Activated naive CD8-positive, alpha-beta T cell treated with anti-CD3 and anti-CD28 coated beads, Interleukin-2, amount 10 ng/mL, durations not matched to agents 7 days and 5 days (primary cell): Measurements from ENCODE around the gene MXRA7. TPM values are rescaled to one million over a fixed set of nuclear protein-coding genes. Genes with fewer than 3 reads are reported as not detected.
"Not testable (repeated sequence)": the region's sequence is repeated elsewhere in the genome, so short reads cannot be mapped to it uniquely, and the experiment has no call there.

Experiments
- ATAC-seq: fragments of 150-1000 bp; cut with Tn5 transposase; one replicate; pipeline ENCODE4 v1.10.0; 2021; ENCODE audit warnings: low read depth, moderate library complexity
- POLR2A ChIA-PET: fragments of 350-600 bp; sonication (Branson Sonifier 250); formaldehyde crosslinking; loops from one replicate; lab custom pipeline; 2021; ENCODE audit warnings: antibody characterized with exemption; lab: Charles Lee
- DNase-seq: peaks from one replicate; pipeline ENCODE4 v3.0.0; 2021
- H3K27ac Mint-ChIP-seq: one replicate; pipeline ENCODE4 v1.8.0; 2022; ENCODE audit warnings: mild to moderate bottlenecking, mixed read lengths
- H3K27me3 Mint-ChIP-seq: one replicate; pipeline ENCODE4 v1.8.0; 2022; ENCODE audit warnings: mild to moderate bottlenecking, moderate library complexity, mixed read lengths
- H3K36me3 Mint-ChIP-seq: one replicate; pipeline ENCODE4 v1.8.0; 2021; ENCODE audit warnings: mild to moderate bottlenecking, mixed read lengths
- H3K4me1 Mint-ChIP-seq: one replicate; pipeline ENCODE4 v1.8.0; 2021; ENCODE audit warnings: mixed read lengths
- H3K4me3 Mint-ChIP-seq: one replicate; pipeline ENCODE4 v1.8.0; 2022; ENCODE audit warnings: mild to moderate bottlenecking, moderate library complexity, mixed read lengths
- H3K9me3 Mint-ChIP-seq: one replicate; pipeline ENCODE4 v1.8.0; 2021; ENCODE audit warnings: mixed read lengths
- total RNA-seq, 2 experiments: library from RNA; stranded (reverse); gene quantifications; one replicate each; pipeline ENCODE4 v1.2.3, GENCODE V29; 2021

The MXRA7 gene
- total RNA-seq, 2 experiments from 2014 or later: 34.4 to 37.2 TPM

GRCh38 chr17:76720211-76720610 lies 9.4 kb upstream of the MXRA7 start:
- Mint-ChIP-seq H3K27ac (no peak overlapping the region), H3K27me3 (no peaks in the 10 kb centered on the region), H3K9me3 (no peaks in the 10 kb centered on the region), H3K4me3 (no peak overlapping the region), H3K36me3 (peaks cover 49% of the 10 kb centered on the region), H3K4me1 (peaks cover 50% of the 10 kb centered on the region)
- DNase-seq (no peak), ATAC-seq (no peak)
- POLR2A ChIA-PET: no interaction called here

DNA sequence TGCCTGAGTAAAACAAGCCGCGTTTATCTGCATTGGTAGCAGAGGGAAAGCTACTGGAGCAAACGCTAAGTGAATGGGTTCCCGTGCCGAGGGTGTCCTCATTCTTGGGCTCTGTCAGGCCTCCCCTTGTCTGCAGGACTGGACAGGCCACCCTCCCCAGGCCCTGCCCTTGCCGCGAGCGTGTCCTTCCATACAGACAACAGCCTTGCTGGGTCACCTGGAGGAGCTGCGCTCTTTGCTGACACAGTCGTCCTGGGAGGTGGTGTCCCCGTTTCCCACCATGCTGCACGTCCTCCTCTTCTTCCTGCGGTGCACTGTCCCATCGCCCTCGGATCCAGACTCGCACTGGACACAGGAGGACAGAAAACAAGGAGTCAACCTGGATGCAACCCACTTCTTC lies 7.8 kb upstream of the MXRA7 start:
- DNase-seq (no peak), ATAC-seq (no peak)
- peaks cover 54% of the 10 kb centered on the region for H3K4me1 Mint-ChIP-seq
- H3K27me3 Mint-ChIP-seq: no peaks in the 10 kb centered on the region
- no peak overlapping the region for H3K27ac Mint-ChIP-seq
- POLR2A ChIA-PET: interaction anchor here (0.8 to 2.9 kb wide), 4 partner anchors 9 to 47 kb away, joined by 3 to 52 read pairs (median 17); partner anchors contain the start of genes JMJD6, METTL23, MFSD11 and SRSF2
- peaks cover 43% of the 10 kb centered on the region for H3K36me3 Mint-ChIP-seq
- no peaks in the 10 kb centered on the region for H3K9me3 Mint-ChIP-seq
- no peak overlapping the region for H3K4me3 Mint-ChIP-seq

- Mint-ChIP-seq H3K36me3 (peaks cover 32% of the 10 kb centered on the region), H3K27ac (peak overlapping the region; percentile 94), H3K27me3 (no peaks in the 10 kb centered on the region), H3K4me3 (peak overlapping the region; percentile 77), H3K4me1 (peaks cover 54% of the 10 kb centered on the region), H3K9me3 (no peaks in the 10 kb centered on the region)
- DNase-seq: no peak
- POLR2A ChIA-PET: interaction anchor here (2.0 to 2.9 kb wide), 3 partner anchors 11 to 19 kb away, joined by 5 to 52 read pairs (median 30); partner anchors contain the start of genes JMJD6, METTL23, MFSD11 and SRSF2
- ATAC-seq: no peak
Observed at GRCh38 chr17:76716839-76717215, 6.1 kb upstream of the MXRA7 start.

DNA sequence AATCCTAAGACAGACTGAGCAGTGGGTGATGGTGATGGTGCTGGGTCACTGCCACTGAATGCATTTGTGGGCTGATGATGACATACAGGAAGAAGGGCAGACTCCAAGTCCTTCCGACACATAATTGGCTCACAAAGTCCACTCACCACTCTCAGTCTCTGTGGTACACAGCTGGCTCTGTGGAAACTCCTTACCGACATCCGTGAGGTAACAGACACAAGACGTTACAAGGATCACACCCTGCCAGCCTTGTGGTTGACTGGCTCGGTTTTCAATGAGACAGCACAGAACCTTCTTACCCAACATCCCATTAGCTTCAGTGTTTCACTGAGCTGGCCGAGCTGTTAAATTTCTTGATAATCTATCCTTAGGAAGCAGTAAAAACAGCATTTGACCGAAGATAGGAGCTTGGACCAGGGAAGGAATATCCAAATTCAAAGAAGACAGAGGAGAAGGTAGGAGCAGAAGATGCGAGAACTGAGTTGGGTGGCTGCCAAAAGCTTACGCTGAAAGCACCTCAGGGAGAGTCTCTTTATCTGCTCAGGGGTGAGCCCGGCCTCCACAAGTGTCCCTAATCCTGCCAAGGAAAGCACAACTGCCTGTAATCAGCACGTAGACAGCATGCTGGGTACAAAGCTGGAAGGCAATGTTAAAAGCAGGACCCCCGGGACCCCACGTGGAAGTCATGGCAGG lies 5.5 kb upstream of the MXRA7 start:
- H3K4me3 Mint-ChIP-seq: peak overlapping the region; percentile 77
- ATAC-seq: peak; percentile 91
- H3K4me1 Mint-ChIP-seq: peaks cover 56% of the 10 kb centered on the region
- POLR2A ChIA-PET: interaction anchor here (1.0 to 2.9 kb wide), 4 partner anchors 11 to 37 kb away, joined by 4 to 52 read pairs (median 18); partner anchors contain the start of genes JMJD6, METTL23, MFSD11 and SRSF2
- H3K27me3 Mint-ChIP-seq: no peaks in the 10 kb centered on the region
- no peaks in the 10 kb centered on the region for H3K9me3 Mint-ChIP-seq
- H3K36me3 Mint-ChIP-seq: peaks cover 28% of the 10 kb centered on the region
- peak; percentile 62 for DNase-seq
- peak overlapping the region; percentile 94 for H3K27ac Mint-ChIP-seq

DNA sequence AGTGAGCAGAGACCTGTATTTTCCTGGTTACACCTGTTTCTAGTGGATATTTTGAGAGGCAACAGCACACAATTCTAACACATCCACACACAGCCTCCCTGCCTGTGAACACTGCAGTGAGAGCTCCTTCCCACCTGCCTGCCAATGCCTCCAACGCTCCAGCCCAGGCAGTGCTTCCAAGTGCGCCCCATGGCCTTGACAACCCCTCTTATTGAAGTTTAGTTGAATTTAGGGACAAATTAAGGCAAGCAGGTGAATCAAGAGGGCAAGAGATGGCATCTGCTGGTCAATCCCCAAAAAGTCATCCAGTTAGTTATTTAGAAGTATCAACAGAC lies 4.7 kb upstream of the MXRA7 start:
- peak overlapping the region; percentile 77 for H3K4me3 Mint-ChIP-seq
- H3K36me3 Mint-ChIP-seq: peaks cover 24% of the 10 kb centered on the region
- POLR2A ChIA-PET: interaction anchor here (1.0 to 2.9 kb wide), 5 partner anchors 12 to 38 kb away, joined by 4 to 52 read pairs (median 20); partner anchors contain the start of genes JMJD6, METTL23, MFSD11 and SRSF2
- no peak for DNase-seq
- no peaks in the 10 kb centered on the region for H3K9me3 Mint-ChIP-seq
- H3K27ac Mint-ChIP-seq: peak overlapping the region; percentile 94
- H3K27me3 Mint-ChIP-seq: no peaks in the 10 kb centered on the region
- H3K4me1 Mint-ChIP-seq: peaks cover 55% of the 10 kb centered on the region
- no peak for ATAC-seq

DNA sequence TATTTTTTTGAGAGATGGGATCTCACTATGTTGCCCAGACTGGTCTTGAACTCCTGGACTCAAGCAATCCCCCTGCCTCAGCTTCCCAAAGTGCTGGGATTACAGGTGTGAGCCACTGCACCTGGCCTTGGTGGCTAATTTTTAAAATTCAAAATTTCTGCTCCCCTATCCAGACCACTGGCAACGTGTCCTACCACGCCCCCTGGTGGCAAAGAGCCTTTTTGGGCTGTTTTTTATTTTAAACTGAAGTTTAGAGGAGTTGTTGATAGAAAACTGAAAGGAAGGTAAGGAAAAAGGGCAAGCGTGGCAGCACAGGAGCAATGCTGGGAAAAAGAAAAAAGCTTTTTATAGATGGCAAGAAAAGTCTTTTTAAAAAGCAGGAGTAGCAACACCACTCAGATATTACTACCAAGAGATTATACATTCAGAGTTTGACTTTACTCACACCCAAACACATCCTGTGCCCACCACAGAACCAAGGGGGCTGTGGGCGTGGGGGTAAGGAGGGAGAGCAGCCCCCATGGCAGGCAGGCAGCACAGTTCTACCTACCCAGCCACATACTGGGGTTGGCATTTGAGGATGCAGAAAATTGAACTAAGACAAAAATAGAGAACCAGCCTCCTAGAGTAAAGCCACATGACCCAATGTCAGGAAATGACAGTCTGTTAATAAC lies 4.2 kb upstream of the MXRA7 start:
- H3K27me3 Mint-ChIP-seq: no peaks in the 10 kb centered on the region
- POLR2A ChIA-PET: interaction anchor here (2.7 kb wide), 1 partner anchor 12 kb away, joined by 20 read pairs; the partner anchor contains the start of genes JMJD6 and METTL23
- DNase-seq: peak; percentile 77
- H3K9me3 Mint-ChIP-seq: no peaks in the 10 kb centered on the region
- peak overlapping the region; percentile 77 for H3K4me3 Mint-ChIP-seq
- H3K4me1 Mint-ChIP-seq: peaks cover 55% of the 10 kb centered on the region
- ATAC-seq: no peak
- H3K36me3 Mint-ChIP-seq: peaks cover 21% of the 10 kb centered on the region
- H3K27ac Mint-ChIP-seq: peak overlapping the region; percentile 94

GRCh38 chr17:76714336-76714735 lies 3.6 kb upstream of the MXRA7 start:
- ATAC-seq (no peak), DNase-seq (no peak)
- Mint-ChIP-seq H3K4me3 (no peak overlapping the region), H3K27ac (peak overlapping the region; percentile 2), H3K27me3 (no peaks in the 10 kb centered on the region), H3K9me3 (no peaks in the 10 kb centered on the region), H3K4me1 (peaks cover 59% of the 10 kb centered on the region), H3K36me3 (peaks cover 19% of the 10 kb centered on the region)
- POLR2A ChIA-PET: interaction anchor here (1.3 to 2.7 kb wide), 5 partner anchors 10 to 43 kb away, joined by 4 to 20 read pairs (median 9); partner anchors contain the start of genes JMJD6, METTL23 and SRSF2

DNA sequence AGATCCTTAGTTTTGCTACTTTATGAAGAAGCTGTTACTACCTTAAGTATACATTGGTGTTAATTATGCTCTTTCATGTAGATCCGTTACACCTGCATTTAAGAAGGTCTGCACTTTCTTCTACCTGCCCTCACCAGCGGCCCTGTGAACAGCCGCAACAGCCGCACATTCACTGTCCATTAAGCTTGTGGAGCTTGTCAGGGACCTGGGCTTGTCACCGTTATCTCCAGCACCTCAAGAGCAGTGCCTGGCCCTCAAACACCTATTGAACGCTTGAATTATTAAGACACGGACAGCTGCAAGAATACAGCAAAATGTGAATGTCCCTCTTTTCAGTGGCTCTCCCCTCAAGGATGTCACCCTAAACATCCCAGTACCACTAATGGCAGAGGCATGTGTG lies 3.0 kb upstream of the MXRA7 start:
- H3K36me3 Mint-ChIP-seq: peaks cover 19% of the 10 kb centered on the region
- H3K4me1 Mint-ChIP-seq: peaks cover 57% of the 10 kb centered on the region
- H3K4me3 Mint-ChIP-seq: no peak overlapping the region
- H3K27me3 Mint-ChIP-seq: no peaks in the 10 kb centered on the region
- POLR2A ChIA-PET: interaction anchor here (0.5 to 2.7 kb wide), 10 partner anchors 11 to 156 kb away, joined by 3 to 20 read pairs (median 4); partner anchors contain the start of genes JMJD6, METTL23 and SRSF2
- ATAC-seq (no peak), DNase-seq (no peak)
- no peak overlapping the region for H3K27ac Mint-ChIP-seq
- no peaks in the 10 kb centered on the region for H3K9me3 Mint-ChIP-seq

DNA sequence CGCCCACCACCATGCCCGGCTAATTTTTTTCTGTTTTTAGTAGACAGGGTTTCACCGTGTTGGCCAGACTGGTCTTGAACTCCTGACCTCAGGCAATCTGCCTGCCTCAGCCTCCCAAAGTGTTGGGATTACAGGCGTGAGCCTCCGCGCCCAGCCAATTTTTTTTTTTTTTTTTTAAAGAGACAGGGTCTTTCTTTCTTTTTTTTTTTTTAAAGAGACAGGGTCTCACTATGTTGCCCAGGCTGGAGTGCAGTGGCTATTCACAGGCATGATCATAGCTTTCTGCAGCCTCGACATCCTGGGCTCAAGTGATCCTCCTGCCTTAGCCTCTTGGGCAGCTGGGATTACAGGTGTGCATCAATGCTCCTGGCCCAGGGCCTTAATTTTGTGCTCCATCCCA lies 1.6 kb upstream of the MXRA7 start:
- not testable (repeated sequence) for H3K27me3 Mint-ChIP-seq, H3K9me3 Mint-ChIP-seq, DNase-seq, H3K27ac Mint-ChIP-seq, ATAC-seq, H3K4me3 Mint-ChIP-seq
- POLR2A ChIA-PET: interaction anchor here (0.6 to 2.3 kb wide), 4 partner anchors 20 to 232 kb away, joined by 3 to 9 read pairs (median 5); partner anchors contain the start of gene SRSF2
- H3K36me3 Mint-ChIP-seq: peaks cover 16% of the 10 kb centered on the region
- peaks cover 52% of the 10 kb centered on the region for H3K4me1 Mint-ChIP-seq

- POLR2A ChIA-PET: interaction anchor here (1.2 to 1.5 kb wide), 3 partner anchors 16 to 153 kb away, joined by 3 to 6 read pairs (median 5); partner anchors contain the start of genes JMJD6 and METTL23
- H3K36me3 Mint-ChIP-seq: peaks cover 10% of the 10 kb centered on the region
- not testable (repeated sequence) for H3K9me3 Mint-ChIP-seq, H3K27me3 Mint-ChIP-seq
- H3K27ac Mint-ChIP-seq: peak overlapping the region; percentile 45
- ATAC-seq (peak; percentile 19), DNase-seq (peak; percentile 64)
- peaks cover 32% of the 10 kb centered on the region for H3K4me1 Mint-ChIP-seq
- peak overlapping the region; percentile 73 for H3K4me3 Mint-ChIP-seq
Observed at GRCh38 chr17:76709951-76710862, 558 bp downstream of the MXRA7 start.

DNA sequence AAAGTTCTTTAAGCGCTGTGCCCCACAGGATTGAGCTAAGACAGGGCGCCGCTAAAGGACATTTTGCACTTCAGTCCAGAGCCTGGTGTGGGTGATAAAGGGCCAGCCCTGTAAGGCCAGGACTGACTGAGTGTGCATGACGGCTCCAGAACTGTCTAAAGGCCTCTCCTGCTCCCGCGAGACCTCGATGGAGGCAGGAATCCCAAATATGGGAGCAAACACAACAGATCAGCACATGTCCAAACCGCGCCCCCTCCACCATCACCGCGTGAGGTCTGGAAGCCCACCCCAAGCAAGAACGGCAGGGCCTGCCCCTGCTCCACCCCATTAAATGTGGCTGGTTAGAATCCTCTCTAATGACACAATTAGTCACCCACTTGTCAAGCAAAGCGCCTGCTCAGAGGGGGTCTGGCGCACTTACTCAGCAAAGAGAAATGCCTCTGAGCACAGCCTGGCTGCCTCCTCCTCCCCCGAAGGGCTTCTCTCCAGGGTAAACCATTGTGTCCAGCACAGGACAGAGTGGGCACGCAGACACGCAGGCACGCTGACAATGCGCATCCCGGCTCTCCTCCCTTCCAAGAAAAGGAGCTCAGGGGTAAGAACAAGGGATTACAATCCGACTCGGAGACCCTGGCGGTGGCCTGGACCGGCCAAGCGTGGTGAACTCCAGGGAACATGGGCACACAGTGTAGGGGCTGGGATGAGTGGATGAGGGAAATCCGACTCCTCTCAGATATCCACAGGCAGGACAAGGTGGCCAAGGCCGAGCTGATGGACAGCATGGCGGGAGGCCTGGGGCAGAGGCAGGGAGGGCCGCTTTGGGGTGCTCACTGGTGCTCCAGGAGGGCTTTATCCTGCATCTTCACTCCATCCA lies 1.5 kb downstream of the MXRA7 start:
- POLR2A ChIA-PET: interaction anchor here (1.2 to 1.5 kb wide), 4 partner anchors 9 to 153 kb away, joined by 3 to 6 read pairs (median 4); partner anchors contain the start of genes JMJD6 and METTL23
- no peak for ATAC-seq
- no peaks in the 10 kb centered on the region for H3K9me3 Mint-ChIP-seq
- peak overlapping the region; percentile 73 for H3K4me3 Mint-ChIP-seq
- no peaks in the 10 kb centered on the region for H3K27me3 Mint-ChIP-seq
- H3K36me3 Mint-ChIP-seq: peaks cover 10% of the 10 kb centered on the region
- peak overlapping the region; percentile 45 for H3K27ac Mint-ChIP-seq
- H3K4me1 Mint-ChIP-seq: peaks cover 29% of the 10 kb centered on the region
- DNase-seq: no peak
